MV-4-11 (cell line): ENCODE results near the gene LY6G5C.

ENCODE experiments used
- DNase-seq: peaks from one replicate; lab custom pipeline; 2025; lab: John Stamatoyannopoulos, UW

LY6G5C gene

DNA sequence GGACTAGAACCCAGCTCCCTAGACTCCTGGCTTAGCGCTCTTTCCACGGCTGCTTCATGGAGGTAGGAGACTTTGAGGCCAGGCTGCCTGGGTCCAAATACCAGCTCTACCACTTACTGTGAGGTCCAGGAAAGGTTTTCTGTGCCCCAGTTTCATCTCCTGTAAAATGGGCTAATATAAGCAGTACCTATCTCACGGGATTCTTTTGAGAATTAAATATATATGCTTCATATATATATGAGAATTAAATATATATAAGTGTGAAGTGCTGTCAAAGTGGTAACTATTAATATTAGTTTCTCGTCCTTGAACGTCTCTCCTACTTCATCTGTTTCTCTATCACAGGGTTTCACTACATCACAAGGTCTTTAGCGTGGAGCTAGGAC is 10.2 kb upstream of the LY6G5C start:
- DNase-seq: no peak

GRCh38 chr6:31690231-31691077 is 9.6 kb upstream of the LY6G5C start:
- DNase-seq: no peak

- DNase-seq: no peak
These were observed 8.6 kb upstream of the LY6G5C start for GRCh38 chr6:31689249-31690110.

DNA sequence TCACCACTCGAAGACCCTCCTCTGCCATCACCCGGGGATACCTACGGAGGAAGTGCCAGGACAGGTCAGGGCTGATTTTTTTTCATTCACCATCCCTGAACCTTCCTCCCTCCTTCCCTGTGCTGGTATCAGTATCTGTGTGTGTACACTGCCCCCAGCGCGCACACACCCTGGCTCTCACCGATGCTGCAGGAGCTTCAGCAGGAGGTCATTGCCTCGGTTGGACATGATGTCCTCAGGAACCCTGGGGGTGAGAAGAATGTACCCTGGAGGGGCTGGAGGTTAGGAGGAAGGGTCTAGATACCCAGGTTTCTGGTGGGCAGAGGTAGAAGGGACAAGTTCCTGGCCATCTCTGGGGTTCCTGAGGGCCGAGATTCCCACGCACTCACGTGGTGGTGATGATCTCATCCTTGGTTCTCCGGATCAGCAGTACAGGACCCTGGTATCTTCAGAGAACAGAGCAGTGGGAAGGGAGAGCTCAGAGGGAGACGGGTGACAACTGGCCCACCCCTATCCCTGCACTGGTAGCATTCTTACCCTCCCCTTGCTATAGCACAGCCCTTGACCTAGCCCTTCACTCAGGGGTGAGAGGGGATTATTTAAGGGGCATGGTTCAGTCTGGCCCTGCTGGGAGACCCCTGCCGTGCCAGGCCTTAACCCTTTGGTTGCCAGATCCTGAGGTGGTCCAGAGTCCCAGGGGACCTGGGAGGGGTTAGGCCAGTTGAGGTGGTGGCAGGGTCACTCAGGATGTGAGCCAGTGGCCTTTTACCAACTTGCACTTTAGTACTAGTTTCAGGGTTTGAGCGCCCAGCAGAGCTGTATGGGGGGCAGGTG is 7.2 kb upstream of the LY6G5C start:
- no peak for DNase-seq

DNA sequence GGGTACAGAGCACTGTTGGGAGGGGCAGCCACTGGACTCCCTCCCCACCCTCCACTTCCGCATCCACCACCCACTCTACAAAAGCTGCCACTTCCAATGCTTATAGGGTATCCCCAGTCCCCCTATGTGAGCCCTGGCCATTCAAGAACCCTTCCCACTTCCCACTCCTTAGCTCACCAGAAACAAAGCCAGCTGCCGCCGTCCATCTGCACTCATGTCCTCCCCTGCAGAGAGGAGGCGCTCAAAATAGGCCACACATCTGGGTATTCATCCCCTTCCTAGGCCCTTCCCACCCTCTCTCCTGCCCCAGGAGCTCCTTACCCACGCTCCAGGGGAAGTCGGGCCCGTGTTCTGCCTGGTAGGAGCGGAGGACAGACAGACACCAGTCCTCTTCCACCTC is 6.5 kb upstream of the LY6G5C start:
- no peak for DNase-seq

DNA sequence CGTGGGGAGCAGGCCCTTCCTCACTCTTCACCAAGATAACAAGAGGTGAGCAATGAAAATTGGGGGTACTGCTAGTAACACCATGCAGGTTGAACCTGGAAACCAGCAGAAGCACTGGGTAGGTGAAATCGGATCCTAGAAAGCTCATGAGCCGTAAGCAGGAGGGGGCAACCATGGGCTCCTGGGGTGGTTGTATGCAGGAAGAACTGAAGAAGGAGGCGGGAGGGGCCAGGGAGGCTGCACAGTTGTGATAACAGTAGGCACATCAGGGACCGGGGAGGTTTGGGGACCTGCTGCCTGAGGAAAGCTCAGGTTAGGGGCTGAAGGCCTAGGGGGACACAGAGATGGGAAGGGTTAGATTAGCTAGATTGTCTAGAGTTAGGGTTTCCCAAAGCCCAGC is 5.6 kb upstream of the LY6G5C start:
- DNase-seq: no peak

DNA sequence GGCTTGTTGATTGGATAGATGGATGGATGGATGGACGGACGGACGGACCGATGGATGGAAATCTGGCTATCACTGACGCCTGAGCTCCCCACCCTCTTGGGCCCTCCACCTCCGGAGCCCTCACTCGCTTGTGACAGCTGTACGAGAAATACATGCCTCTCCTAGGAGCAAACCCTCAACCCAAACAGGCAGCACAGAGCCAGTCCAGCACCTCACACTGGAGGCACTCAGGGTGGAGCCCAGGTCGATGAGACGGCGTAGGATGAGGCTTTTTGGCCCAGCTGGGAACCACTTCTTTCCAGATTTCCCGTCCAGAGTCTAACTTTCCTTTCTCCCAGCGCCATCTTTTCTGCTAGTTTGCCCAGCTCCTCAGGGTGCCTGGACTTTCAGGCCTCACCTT is 2.7 kb upstream of the LY6G5C start:
- no peak for DNase-seq

DNA sequence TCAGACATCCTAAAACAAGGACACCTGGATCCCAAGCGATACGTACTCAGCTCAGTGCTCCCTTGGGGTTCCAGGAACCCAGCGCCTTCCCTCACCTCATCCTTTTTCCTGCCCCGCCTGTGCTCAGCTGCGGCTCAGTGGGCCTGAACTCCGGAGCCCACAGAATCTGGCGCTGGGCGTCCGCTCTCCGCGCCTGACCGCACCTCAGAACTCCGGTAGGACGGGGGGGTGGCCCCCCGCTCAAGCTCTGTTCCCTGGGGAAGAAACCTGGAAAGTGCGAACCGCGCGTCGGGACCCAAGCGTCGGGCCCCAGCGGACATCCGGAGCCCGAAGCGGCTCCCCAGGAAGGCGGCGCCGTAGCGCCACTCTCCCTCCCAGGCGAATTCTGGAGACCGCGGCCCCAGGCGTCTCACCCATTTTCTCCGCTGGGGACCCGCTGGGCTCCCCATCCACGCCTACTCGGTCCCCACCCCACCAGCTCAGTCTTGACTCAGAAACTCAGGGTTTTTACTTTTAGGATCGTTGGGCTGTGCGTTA is 336 bp upstream of the LY6G5C start:
- DNase-seq: peak; percentile 11

DNA sequence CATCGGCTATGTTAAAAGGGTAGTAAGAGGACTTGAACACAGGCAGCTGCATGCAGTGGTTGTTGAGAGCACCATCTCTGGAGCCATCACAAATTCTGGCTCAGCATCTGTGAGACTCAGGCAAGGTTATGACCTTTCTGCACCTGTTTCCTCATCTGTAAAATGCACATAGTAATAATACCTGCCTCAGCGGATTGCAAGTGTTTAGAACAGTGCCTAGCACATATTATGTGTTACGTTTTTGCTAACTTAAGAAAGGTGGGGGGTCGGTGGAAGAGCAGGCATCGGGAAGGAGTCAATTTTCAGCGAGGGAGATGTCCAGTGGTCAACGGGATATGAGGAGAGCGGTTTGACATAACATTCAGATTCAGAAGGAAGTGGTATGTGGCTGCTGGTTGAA is 2.9 kb downstream of the LY6G5C start:
- no peak for DNase-seq

- peak; percentile 2 for DNase-seq
These were observed 4.0 kb downstream of the LY6G5C start for GRCh38 chr6:31676904-31677303.

- DNase-seq: peak; percentile 38
These were observed 4.5 kb downstream of the LY6G5C start for GRCh38 chr6:31676322-31676903.

- no peak for DNase-seq
These were observed 11.2 kb downstream of the LY6G5C start, which contains the start of gene LY6G5B for GRCh38 chr6:31669676-31670075. LY6G5B (plus strand) TSS chr6:31669976; CDS start chr6:31670951, 975 bp downstream.

GRCh38 chr6:31666337-31666965 is 14.4 kb downstream of the LY6G5C start:
- no peak for DNase-seq

DNA sequence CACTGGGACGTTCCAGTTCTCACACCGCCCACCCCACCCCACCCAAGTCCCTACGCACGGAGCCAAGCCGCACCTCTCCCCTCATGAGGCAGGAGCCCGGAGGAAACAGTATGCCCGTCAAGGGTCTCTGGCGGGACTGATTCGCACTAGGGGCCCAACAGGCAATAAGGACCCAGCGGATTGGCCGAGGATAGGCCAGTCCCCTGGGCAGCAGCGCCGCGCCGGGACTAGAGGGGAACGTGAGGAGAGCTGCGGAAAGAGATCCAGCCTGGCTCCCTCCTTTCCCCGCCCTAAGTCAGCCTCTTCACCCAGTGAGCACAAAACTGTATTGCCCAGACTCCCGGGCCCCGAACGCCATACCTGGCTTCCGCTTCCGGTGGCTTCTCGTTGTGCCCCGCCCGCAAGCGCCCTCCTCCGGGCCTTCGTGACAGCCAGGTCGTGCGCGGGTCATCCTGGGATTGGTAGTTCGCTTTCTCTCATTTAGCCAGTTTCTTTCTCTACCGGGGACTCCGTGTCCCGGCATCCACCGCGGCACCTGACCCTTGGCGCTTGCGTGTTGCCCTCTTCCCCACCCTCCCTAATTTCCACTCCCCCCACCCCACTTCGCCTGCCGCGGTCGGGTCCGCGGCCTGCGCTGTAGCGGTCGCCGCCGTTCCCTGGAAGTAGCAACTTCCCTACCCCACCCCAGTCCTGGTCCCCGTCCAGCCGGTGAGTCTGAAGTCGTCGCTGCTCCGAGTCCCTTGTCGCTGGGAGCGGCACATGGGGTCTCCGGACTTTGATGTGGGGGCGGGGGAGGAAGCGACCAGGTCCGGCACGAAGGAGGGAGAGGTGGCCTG is 15.1 kb downstream of the LY6G5C start, which contains the start of gene CSNK2B:
Gene CSNK2B (plus strand): TSS at position 580 of the 836 bp plus-strand sequence. CDS start 752 bp downstream, outside the sequence.
- peak; percentile 98 for DNase-seq

GRCh38 chr6:31664790-31665500 is 15.9 kb downstream of the LY6G5C start, which contains the start of gene GPANK1:
GPANK1 (minus strand) TSS chr6:31664997; CDS start chr6:31664478, 519 bp downstream.
- peak; percentile 98 for DNase-seq

GRCh38 chr6:31663961-31664789 is 16.7 kb downstream of the LY6G5C start:
- DNase-seq: peak; percentile 48

- DNase-seq: peak; percentile 10
These were observed 17.5 kb downstream of the LY6G5C start for GRCh38 chr6:31663126-31663960.
